DLD1 (cell line): ENCODE results near the gene CDKAL1.

ENCODE experiments used
- in situ Hi-C: cut with HindIII; loops from 2 replicates; pipeline ENCODE4 v1.10.0; 2017; ENCODE audit warnings: low sequenced_read_pairs

Gene CDKAL1

DNA sequence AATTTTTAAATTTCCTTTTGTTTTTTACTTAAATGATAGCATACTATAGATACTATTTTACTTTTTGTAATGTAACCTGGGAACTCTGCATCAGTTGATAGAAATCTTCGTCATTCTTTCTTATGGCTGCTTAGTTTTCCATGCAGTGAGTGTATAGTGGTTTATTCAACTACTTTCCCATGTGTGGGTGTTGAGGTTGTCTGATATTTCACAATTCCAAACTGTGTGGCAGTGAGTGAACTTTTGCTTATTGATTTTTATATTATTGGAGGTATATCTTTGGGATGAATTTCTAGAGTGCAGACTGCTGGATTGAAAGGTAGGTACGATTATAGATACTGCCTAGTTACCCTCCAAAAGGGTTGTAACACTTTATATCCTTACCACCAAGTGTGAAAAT is 136.5 kb downstream of the CDKAL1 start:
- in situ Hi-C loops, result no loop called here

DNA sequence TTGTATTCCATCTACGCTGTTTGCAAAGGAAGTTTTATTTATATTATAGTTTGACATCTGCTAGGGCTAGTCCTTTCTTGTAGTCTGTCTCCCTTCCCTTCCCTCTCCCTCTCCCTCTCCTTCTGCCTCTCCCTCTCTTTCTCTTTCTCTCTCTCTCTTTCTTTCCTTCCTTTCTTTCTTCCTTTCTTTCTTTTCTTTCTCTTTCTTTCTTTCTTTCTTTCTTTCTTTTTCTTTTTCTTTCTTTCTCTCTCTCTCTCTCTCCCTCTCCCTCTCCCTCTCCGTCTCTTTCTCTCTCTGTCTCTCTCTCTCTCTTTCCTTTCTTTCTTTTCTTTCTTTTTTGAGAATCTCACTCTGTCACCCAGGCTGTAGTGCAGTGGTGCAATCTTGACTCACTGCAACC is 137.8 kb downstream of the CDKAL1 start:
- in situ Hi-C loops, result no loop called here

DNA sequence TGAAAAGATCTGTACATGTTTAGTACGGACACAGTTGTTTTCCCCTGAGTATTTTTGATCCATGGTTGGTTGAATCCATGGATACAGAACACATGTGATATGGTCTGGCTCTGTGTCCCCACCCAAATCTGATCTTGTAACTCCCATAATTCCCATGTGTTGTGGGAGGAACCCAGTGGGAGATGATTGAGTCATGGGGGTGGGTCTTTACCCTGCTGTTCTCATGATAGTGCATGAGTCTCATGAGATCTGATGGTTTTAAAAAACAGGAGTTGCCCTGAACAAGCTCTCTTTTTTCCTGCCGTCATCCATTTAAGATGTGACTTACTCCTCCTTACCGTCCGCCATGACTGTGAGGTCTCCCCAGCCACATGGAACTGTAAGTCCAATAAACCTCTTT is 139.2 kb downstream of the CDKAL1 start:
- in situ Hi-C loops, result no loop called here

DNA sequence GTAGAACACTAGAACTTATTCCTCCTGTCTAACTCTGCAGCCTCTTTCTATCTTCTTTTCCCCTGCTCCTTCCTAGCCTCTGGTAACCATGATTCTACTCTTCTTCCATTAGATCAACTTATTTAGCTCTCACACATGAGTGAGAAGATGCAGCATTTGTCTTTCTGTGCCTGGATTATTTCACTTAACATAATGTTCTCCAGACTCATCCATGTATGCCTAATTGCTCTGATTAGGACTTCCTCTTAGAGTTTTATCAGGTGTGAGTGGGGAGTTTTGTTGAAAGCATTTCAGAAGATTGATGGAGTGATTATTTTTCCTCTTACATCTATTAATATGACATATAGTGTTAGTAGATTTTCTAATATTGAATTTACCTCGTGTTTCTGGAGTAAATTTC is 140.4 kb downstream of the CDKAL1 start:
- in situ Hi-C loops, result no loop called here

DNA sequence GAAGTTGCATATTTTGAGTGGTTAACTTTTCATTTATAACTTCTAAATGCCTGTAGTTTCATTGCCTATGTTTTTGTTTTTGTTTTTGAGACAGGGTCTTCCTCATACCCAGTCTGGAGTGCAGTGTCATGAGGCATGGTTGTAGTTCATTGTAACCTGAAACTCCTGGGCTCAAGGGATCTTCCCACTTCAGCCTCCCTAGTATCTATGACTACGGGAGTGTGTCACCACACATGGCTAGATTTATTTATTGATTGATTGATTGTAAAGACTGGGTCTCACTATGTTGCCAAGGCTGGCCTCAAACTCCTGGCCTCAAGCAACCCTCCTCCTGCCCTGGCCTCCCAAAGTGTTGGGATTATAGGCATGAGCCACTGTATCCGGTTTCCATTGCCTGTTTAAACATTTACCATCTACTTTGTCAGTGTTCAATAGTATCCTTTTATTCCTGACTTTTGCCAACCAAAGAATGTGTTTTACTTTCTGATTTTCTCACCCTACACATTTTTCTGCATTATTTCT is 144.6 kb downstream of the CDKAL1 start:
- in situ Hi-C loops, result no loop called here

- in situ Hi-C loops, result no loop called here
These were observed 146.5 kb downstream of the CDKAL1 start for GRCh38 chr6:20680697-20681165.

DNA sequence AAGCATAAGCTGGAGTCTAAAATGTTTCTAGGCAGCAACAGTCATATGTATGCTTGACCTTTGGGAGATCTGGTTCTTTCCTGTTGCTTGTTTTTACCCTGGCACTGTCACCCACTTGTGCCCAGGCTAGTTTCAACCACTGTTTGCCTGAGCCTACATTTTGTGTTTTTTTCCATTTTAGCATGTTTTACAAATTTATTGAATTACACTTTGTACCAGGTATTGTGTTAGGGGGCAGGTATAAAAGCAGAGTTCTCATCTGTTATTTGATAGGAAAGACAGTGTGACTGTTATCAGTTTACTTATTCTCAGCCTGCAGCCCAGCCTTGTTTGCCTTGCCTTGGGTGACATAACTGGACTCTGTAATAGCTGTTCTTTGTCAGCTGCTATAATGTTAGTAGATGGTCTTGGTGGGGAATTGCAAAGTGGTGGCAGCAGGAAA is 147.0 kb downstream of the CDKAL1 start:
- in situ Hi-C loops, result no loop called here

- in situ Hi-C loops, result no loop called here
These were observed 150.2 kb downstream of the CDKAL1 start for GRCh38 chr6:20684474-20684873.

- in situ Hi-C loops, result no loop called here
These were observed 151.9 kb downstream of the CDKAL1 start for GRCh38 chr6:20686142-20686541.

DNA sequence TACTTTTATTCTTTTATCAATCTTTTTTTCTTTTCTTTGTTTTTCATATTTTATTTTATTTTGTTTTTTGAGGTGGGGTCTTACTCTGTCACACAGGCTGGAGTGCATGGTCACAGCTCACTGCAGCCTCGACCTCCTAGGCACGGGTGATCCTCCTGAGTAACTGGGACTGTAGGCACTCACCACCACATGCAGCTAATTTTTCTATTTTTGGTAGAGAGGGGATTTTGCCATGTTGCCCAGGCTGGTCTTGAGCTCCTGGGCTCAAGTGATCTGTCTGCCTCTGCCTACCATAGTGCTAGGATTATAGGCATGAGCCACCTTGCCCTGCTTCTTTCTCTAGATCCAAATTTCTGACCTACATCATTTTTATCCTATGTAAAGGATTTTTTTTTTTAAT is 153.2 kb downstream of the CDKAL1 start:
- in situ Hi-C loops, result no loop called here

DNA sequence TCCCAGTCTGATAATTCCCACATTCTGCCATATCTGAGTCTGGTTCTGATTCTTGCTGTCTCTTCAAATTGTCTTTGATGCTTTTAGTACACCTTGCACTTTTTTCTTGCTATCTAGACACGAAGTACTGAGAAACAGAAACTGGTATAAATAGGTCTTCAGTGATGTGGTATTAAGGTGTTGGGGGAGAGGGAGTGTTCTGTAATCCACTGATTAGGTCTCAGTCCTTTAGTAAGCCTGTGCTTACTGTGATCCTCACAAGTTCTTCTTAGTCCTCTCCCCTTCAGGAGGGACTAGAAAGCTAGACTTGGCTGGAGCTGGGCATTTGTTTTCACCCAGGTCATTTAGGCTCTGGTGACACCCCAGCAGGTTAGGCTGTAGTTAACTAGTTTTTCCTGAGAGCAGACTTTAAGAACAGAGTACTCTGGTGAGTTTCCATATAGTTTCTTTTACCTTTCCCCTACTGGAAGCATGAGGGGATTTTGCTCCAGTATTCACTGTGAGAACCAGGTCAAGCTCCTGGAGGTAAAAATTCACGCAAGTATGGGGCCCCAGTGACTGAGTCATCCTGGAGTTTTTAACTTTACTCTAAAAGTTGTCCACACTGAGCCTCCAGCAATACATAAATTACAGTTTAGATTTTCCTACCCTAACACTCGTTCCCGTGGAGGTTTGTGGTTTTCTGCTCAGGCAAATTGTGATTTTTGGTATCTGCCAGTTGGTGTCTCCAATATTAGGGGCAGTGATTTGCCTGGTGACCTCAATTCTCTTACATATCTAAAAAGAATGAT is 154.6 kb downstream of the CDKAL1 start:
- in situ Hi-C loops, result no loop called here

DNA sequence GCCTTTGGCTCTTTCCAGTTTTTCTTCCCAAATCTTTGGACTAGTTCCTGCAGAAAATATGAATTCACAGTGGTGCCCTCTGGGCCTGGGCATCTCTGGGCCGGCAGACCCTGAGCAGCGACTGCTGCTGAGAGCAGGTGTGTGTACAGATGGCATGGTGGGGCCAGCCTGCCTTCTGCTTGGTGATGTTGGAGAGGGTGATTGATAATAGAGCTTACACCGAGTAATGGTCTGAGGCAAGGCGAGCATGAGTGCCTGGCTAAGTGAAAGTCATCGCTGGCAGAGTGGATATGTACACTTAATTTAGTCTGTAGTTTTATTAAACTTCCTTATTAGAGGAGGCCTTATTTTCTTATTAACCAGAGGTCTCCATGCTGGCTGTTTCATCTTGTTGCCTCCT is 156.9 kb downstream of the CDKAL1 start:
- in situ Hi-C loops, result no loop called here

- in situ Hi-C loops, result no loop called here
These were observed 157.8 kb downstream of the CDKAL1 start for GRCh38 chr6:20692023-20692422.

GRCh38 chr6:20693466-20694063 is 159.3 kb downstream of the CDKAL1 start:
- in situ Hi-C loops, result no loop called here

DNA sequence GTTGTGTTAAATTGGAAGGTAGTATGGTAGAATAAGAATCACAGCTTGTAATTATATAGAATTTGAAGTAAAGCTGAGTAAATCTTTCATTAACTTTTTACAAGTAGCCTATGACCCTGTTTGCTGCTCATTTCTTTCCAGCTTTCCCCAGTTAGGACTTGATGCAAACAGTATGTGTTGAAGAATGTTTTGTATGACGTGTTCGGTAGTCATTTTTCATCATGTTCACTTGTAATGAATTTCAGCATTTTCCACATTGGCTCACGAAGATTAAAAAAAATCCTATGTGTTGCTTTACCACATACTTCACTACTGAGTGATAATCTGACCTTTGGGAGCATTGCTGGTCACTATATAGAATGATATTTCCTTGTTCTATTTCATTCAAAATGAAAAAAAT is 162.4 kb downstream of the CDKAL1 start:
- in situ Hi-C loops, result no loop called here

DNA sequence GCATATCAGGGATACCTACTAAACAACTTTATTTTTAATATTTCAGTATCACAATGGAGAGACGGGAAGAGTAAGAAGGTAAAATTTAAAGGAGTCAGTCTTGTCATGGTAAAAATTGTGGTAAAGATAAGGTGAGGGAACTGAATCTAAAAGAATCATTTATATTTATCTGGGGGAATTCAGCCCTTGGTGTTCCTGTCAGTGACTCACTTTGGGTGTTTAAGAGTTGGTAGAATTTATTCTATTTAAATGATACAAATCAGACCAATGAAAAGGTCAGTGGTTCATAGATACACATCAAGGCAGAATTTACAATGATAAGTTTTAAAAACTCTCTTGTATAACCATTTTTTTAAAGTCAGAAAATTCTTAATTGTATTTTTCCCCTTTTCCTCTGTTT is 164.4 kb downstream of the CDKAL1 start:
- in situ Hi-C loops, result no loop called here

DNA sequence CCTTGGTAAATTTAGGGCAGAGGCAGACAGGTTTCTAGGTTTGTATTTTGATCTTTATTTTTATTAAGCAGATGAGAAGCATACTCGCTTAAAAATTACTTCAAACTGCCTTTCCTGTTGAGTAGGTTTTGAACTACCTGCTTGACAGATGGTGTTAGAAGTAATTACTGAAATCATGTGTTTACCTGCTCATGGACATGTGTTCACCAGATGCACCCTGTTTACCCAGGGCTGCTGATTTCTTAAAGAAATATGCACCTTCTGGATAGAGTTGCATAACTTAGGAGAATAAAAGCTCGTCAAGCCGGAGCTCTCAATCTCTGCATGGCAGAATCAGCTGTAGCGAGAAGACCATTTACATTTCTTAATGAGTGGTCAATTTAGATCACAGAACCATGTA is 165.1 kb downstream of the CDKAL1 start:
- in situ Hi-C loops, result no loop called here

GRCh38 chr6:20700375-20700774 is 166.1 kb downstream of the CDKAL1 start:
- in situ Hi-C loops, result no loop called here

DNA sequence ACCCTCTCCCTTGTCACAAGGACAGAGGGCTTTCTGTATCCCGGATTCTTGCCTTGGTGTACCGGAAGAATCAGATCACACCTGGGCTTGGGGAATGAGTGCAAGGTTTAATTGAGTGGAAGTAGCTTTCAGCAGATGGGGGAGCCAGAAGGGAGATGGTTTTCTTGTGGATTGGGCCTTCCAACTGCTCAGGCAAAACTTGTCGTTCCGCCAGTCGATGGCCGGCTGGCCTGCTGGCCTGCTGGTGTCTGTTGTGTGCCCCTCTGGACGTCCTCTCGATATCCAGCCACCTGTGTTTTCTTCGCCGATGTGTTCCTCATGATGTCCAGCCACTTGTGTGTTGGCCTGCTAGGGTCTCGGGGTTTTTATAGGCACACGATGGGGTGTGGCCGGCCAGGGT is 168.1 kb downstream of the CDKAL1 start:
- in situ Hi-C loops, result no loop called here

DNA sequence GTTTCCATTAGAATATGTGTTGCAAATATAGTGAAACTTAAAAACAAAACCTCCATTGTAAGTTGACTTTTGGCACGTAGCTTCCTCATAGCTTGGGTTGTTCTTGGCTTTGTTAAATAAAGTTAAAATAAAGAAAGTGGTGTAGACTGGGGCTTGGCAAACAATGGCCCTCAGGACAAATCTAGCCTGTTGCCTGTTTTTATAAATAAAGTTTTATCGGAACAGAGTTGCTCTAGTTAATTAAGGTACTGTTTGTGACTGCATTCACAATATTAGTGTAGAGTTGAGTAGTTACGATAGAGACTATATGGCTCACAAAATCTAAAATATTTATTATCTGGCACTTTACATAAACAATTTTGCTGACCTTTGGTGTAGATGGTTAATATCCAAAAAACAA is 168.8 kb downstream of the CDKAL1 start:
- in situ Hi-C loops, result no loop called here

DNA sequence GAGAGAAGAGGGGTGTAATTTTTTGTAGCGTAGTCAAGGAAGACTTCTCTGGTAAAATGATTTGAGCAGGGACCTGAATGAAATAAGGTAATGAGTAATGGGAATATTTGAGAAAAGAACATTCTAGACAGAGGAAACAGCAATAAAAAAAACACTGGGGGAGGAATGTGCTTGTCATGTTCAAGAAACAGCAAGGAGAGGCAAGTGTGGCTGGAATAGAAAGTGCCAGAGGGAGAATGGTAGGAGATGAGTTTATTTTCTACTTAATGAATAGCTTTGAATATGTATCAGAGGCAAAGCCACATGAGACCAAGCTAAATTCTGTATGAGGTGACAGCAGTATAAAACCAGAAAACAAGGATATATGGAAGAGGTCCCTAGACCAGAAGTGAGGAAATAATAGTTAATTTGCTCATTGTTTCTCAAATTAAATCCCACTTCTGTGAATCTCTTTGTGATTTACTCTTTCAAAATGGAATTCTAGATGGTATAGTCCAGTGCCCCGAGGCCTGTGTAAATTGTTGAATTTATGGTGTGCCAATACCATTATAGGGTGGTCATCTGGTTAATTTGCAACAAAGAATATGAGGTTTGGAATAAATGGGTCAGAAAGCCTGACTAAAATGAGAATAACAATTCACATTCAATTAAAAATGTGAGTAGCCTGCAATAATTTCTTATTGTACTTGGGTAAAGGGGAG is 170.2 kb downstream of the CDKAL1 start:
- in situ Hi-C loops, result no loop called here

DNA sequence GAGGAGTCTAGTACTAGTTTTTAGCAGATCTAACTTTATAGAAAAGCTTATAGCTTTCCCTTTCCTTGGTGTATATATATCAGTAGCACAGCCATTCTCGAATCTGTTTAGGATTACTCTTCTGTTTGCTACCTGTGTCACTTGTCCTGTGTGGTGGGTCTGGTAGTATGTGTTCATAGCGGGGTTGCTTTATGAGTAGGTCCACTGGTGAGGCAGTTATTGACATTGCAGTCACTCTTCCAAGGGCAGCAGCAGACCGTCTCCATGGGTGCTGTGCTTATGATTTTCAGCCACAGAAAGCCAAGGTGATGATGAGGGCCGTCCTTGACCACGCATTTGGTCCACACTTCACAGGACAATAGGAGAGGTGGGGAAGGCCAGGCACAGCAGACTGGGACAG is 171.5 kb downstream of the CDKAL1 start:
- in situ Hi-C loops, result no loop called here
